ENCODE measurements around the gene HPCAL4.
A peak's percentile ranks its signal among the peaks of the same experiment; 100 is the strongest.

HPCAL4 gene

GRCh38 chr1:39672551-39672947 lies 18.7 kb downstream of the HPCAL4 start:
- no peak for DNase-seq (ENCODE audit: insufficient read length)

GRCh38 chr1:39671793-39672550 lies 19.3 kb downstream of the HPCAL4 start, which contains the start of gene NT5C1A:
NT5C1A (minus strand) TSS chr1:39672107; CDS start chr1:39672038, 69 bp downstream.
- peak; percentile 81 for DNase-seq (ENCODE audit: insufficient read length)
- peak; percentile 87 for FAIRE-seq
- TF ChIP-seq POLR2A (IDR thresholded peaks at IDR 0.05; ENCODE audit: low read depth, low read length) (no peak), POLR2AphosphoS5 (IDR thresholded peaks at IDR 0.05; ENCODE audit: low read depth, low read length) (no peak), TAF1 (IDR thresholded peaks at IDR 0.05; ENCODE audit: borderline replicate concordance, low read depth, low read length) (no peak)

More at GRCh38 chr1:39672551-39672947, 18.7 kb downstream of the HPCAL4 start:
- FAIRE-seq, result no peak
- TF ChIP-seq POLR2A (IDR thresholded peaks at IDR 0.05; ENCODE audit: low read depth, low read length) (no peak), TAF1 (IDR thresholded peaks at IDR 0.05; ENCODE audit: borderline replicate concordance, low read depth, low read length) (no peak), POLR2AphosphoS5 (IDR thresholded peaks at IDR 0.05; ENCODE audit: low read depth, low read length) (no peak)

- TF ChIP-seq POLR2AphosphoS5 (IDR thresholded peaks at IDR 0.05; ENCODE audit: low read depth, low read length) (no peak), POLR2A (IDR thresholded peaks at IDR 0.05; ENCODE audit: low read depth, low read length) (no peak), TAF1 (IDR thresholded peaks at IDR 0.05; ENCODE audit: borderline replicate concordance, low read depth, low read length) (no peak)
- FAIRE-seq (no peak), DNase-seq (ENCODE audit: insufficient read length) (no peak)
These were observed 19.8 kb downstream of the HPCAL4 start for GRCh38 chr1:39671433-39671792.

GRCh38 chr1:39670689-39671088 lies 20.5 kb downstream of the HPCAL4 start:
- no peak for FAIRE-seq
- TF ChIP-seq POLR2AphosphoS5 (IDR thresholded peaks at IDR 0.05; ENCODE audit: low read depth, low read length) (no peak), POLR2A (IDR thresholded peaks at IDR 0.05; ENCODE audit: low read depth, low read length) (no peak), TAF1 (IDR thresholded peaks at IDR 0.05; ENCODE audit: borderline replicate concordance, low read depth, low read length) (no peak)
- DNase-seq (ENCODE audit: insufficient read length), result no peak

- no peak for TF ChIP-seq POLR2AphosphoS5 (IDR thresholded peaks at IDR 0.05; ENCODE audit: low read depth, low read length)
- no peak for TF ChIP-seq POLR2A (IDR thresholded peaks at IDR 0.05; ENCODE audit: low read depth, low read length)
- no peak for TF ChIP-seq TAF1 (IDR thresholded peaks at IDR 0.05; ENCODE audit: borderline replicate concordance, low read depth, low read length)
- DNase-seq (ENCODE audit: insufficient read length) (no peak), FAIRE-seq (no peak)
These were observed 22.3 kb downstream of the HPCAL4 start for GRCh38 chr1:39668894-39669293.

- FAIRE-seq (no peak), DNase-seq (ENCODE audit: insufficient read length) (no peak)
- TF ChIP-seq POLR2AphosphoS5 (IDR thresholded peaks at IDR 0.05; ENCODE audit: low read depth, low read length) (no peak), POLR2A (IDR thresholded peaks at IDR 0.05; ENCODE audit: low read depth, low read length) (no peak)
These were observed 23.1 kb downstream of the HPCAL4 start for GRCh38 chr1:39668111-39668510.

- TF ChIP-seq POLR2AphosphoS5 (IDR thresholded peaks at IDR 0.05; ENCODE audit: low read depth, low read length), result no peak
- no peak for TF ChIP-seq TAF1 (IDR thresholded peaks at IDR 0.05; ENCODE audit: borderline replicate concordance, low read depth, low read length)
- no peak for TF ChIP-seq POLR2A (IDR thresholded peaks at IDR 0.05; ENCODE audit: low read depth, low read length)
- DNase-seq (ENCODE audit: insufficient read length) (peak; percentile 61), FAIRE-seq (peak; percentile 99)
These were observed 24.5 kb downstream of the HPCAL4 start for GRCh38 chr1:39666772-39667171.

GRCh38 chr1:39663559-39663958 lies 27.7 kb downstream of the HPCAL4 start:
- FAIRE-seq (peak; percentile 5), DNase-seq (ENCODE audit: insufficient read length) (no peak)
- no peak for TF ChIP-seq POLR2A (IDR thresholded peaks at IDR 0.05; ENCODE audit: low read depth, low read length)
- no peak for TF ChIP-seq POLR2AphosphoS5 (IDR thresholded peaks at IDR 0.05; ENCODE audit: low read depth, low read length)
- TF ChIP-seq TAF1 (IDR thresholded peaks at IDR 0.05; ENCODE audit: borderline replicate concordance, low read depth, low read length), result no peak

- no peak for TF ChIP-seq POLR2A (IDR thresholded peaks at IDR 0.05; ENCODE audit: low read depth, low read length)
- TF ChIP-seq TAF1 (IDR thresholded peaks at IDR 0.05; ENCODE audit: borderline replicate concordance, low read depth, low read length), result no peak
- TF ChIP-seq POLR2AphosphoS5 (IDR thresholded peaks at IDR 0.05; ENCODE audit: low read depth, low read length), result no peak
- no peak for FAIRE-seq
These were observed 28.4 kb downstream of the HPCAL4 start for GRCh38 chr1:39662861-39663260.

GRCh38 chr1:39659538-39659937 lies 31.7 kb downstream of the HPCAL4 start:
- no peak for FAIRE-seq
- DNase-seq (ENCODE audit: insufficient read length), result no peak

More at GRCh38 chr1:39662861-39663260, 28.4 kb downstream of the HPCAL4 start:
- DNase-seq (ENCODE audit: insufficient read length), result no peak

GRCh38 chr1:39659110-39659509 lies 32.1 kb downstream of the HPCAL4 start:
- DNase-seq (ENCODE audit: insufficient read length) (no peak), FAIRE-seq (no peak)
- TF ChIP-seq POLR2AphosphoS5 (IDR thresholded peaks at IDR 0.05; ENCODE audit: low read depth, low read length) (no peak), TAF1 (IDR thresholded peaks at IDR 0.05; ENCODE audit: borderline replicate concordance, low read depth, low read length) (no peak), POLR2A (IDR thresholded peaks at IDR 0.05; ENCODE audit: low read depth, low read length) (no peak)

More at GRCh38 chr1:39659538-39659937, 31.7 kb downstream of the HPCAL4 start:
- TF ChIP-seq POLR2AphosphoS5 (IDR thresholded peaks at IDR 0.05; ENCODE audit: low read depth, low read length) (no peak), POLR2A (IDR thresholded peaks at IDR 0.05; ENCODE audit: low read depth, low read length) (no peak), TAF1 (IDR thresholded peaks at IDR 0.05; ENCODE audit: borderline replicate concordance, low read depth, low read length) (no peak)

- FAIRE-seq (peak; percentile 95), DNase-seq (ENCODE audit: insufficient read length) (peak; percentile 44)
- TF ChIP-seq POLR2AphosphoS5 (IDR thresholded peaks at IDR 0.05; ENCODE audit: low read depth, low read length) (no peak), POLR2A (IDR thresholded peaks at IDR 0.05; ENCODE audit: low read depth, low read length) (no peak), TAF1 (IDR thresholded peaks at IDR 0.05; ENCODE audit: borderline replicate concordance, low read depth, low read length) (no peak)
These were observed 33.2 kb downstream of the HPCAL4 start for GRCh38 chr1:39657923-39658485.
